CD4-positive, alpha-beta memory T cell (primary cell): ENCODE data around the gene ICOS. TPM values are rescaled to one million over a fixed set of nuclear protein-coding genes. Genes with fewer than 3 reads are reported as not detected.

Experiments
- CTCF ChIA-PET: fragments of 350-600 bp; sonication (Branson Sonifier 250); formaldehyde crosslinking; loops from one replicate; lab custom pipeline; 2021; ENCODE audit warnings: inconsistent platforms; ENCODE audit not compliant: partially characterized antibody; lab: Charles Lee
- POLR2A ChIA-PET: fragments of 350-600 bp; sonication (Branson Sonifier 250); formaldehyde crosslinking; loops from one replicate; lab custom pipeline; 2021; ENCODE audit not compliant: partially characterized antibody; lab: Charles Lee
- DNase-seq, 5 donors: peaks; one replicate each; pipeline versions ENCODE4 v3.0.0 to v3.0.0-alpha.2; 2020 to 2022; ENCODE audit warnings: mixed read lengths in 1 of 5
- H3K27ac ChIP-seq: one replicate; pipeline ENCODE4 v1.7.0; 2013; ENCODE audit warnings: low read depth, low read length
- H3K27me3 ChIP-seq: 2 replicates; pipeline ENCODE4 v1.7.0; 2013; ENCODE audit warnings: mild to moderate bottlenecking, low read length, moderate library complexity; ENCODE audit not compliant: insufficient read depth
- H3K36me3 ChIP-seq: 2 replicates; pipeline ENCODE4 v1.7.0; 2013; ENCODE audit warnings: mild to moderate bottlenecking, low read length, moderate library complexity; ENCODE audit not compliant: insufficient read depth
- H3K4me1 ChIP-seq: 2 replicates; pipeline ENCODE4 v1.7.0; 2013; ENCODE audit warnings: mild to moderate bottlenecking, low read length, moderate library complexity; ENCODE audit not compliant: insufficient read depth
- H3K4me3 ChIP-seq, 2 donors: one replicate each; pipeline ENCODE4 v1.7.0; 2013; ENCODE audit warnings: low read length in 2 of 2, mild to moderate bottlenecking in 1 of 2
- H3K9me3 ChIP-seq, 2 donors: one replicate each; pipeline ENCODE4 v1.7.0; 2013; ENCODE audit warnings: low read length in 2 of 2, control low read depth in 1 of 2; ENCODE audit not compliant: control insufficient read depth in 1 of 2
- H3K27ac Mint-ChIP-seq, 7 donors: one replicate each; pipeline ENCODE4 v1.8.0; 2020 to 2021; ENCODE audit warnings: mixed read lengths in 7 of 7, mild to moderate bottlenecking in 6 of 7, inconsistent platforms in 3 of 7, moderate library complexity in 3 of 7
- H3K27me3 Mint-ChIP-seq, 2 donors: one replicate each; pipeline ENCODE4 v1.8.0; 2020 to 2021; ENCODE audit warnings: mixed read lengths in 2 of 2
- H3K36me3 Mint-ChIP-seq, 2 donors: one replicate each; pipeline ENCODE4 v1.8.0; 2020 to 2021; ENCODE audit warnings: mixed read lengths in 2 of 2, inconsistent platforms in 1 of 2, mild to moderate bottlenecking in 1 of 2
- H3K4me1 Mint-ChIP-seq, 4 donors: one replicate each; pipeline ENCODE4 v1.8.0; 2020 to 2021; ENCODE audit warnings: mixed read lengths in 4 of 4, mild to moderate bottlenecking in 1 of 4
- H3K4me3 Mint-ChIP-seq, 8 donors: one replicate each; pipeline ENCODE4 v1.8.0; 2020 to 2021; ENCODE audit warnings: mixed read lengths in 8 of 8, mild to moderate bottlenecking in 7 of 8, moderate library complexity in 6 of 8, inconsistent platforms in 3 of 8
- H3K9me3 Mint-ChIP-seq, 8 donors: one replicate each; pipeline ENCODE4 v1.8.0; 2020 to 2021; ENCODE audit warnings: mixed read lengths in 8 of 8, mild to moderate bottlenecking in 5 of 8, inconsistent platforms in 3 of 8, moderate library complexity in 1 of 8
- intact Hi-C: fragments of 100-400 bp; cut with micrococcal nuclease; formaldehyde crosslinking; loops from one replicate; pipeline ENCODE4 v1.15.1; 2023
- polyA plus RNA-seq, 2 donors: library from polyadenylated mRNA; unstranded; fragments of 300-500 nt; fragmentation: Illumina TruSeq; gene quantifications; one replicate each; pipeline ENCODE4 v1.2.3, GENCODE V29; 2021
- total RNA-seq, 2 experiments: library from RNA; stranded (reverse); gene quantifications; one replicate each; pipeline ENCODE4 v1.2.3, GENCODE V29; 2021

The ICOS gene
- total and polyA plus RNA-seq, 4 experiments from 2014 or later = 28.1 to 53.2 (median 41.0) TPM

DNA sequence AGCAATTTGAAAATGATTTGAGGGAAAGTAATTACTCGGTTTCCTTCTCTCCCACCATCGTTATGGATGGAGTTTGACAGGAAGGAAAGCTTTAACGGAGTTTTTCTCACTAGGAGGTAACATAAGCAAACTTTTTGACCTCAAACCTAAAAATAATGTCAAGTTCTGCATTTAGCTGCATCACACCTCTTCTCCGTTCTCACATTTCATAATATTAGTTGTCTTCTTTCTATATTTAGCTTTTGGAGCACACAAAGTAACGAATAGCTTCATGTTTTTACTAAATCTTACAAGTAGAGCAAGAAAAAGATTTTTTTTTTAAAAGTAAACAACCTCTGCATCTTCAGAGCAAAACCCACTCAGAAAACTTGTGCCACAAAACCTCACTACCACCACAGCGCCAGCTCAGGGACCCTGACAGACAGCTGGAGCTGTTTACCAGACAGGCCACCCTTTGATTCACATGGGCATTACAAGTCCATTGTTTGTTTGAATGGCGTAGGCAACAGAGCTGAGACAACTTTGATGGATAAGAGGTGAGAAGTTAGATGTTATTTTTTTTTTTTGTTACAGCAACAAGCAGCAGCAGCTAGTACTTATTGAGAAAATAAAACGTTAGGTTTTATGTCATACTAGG, 21.9 kb upstream of the ICOS start:
- no peaks in the 10 kb centered on the region for H3K9me3 ChIP-seq
- POLR2A ChIA-PET = interaction anchor here (0.6 to 1.4 kb wide), 7 partner anchors 28 to 230 kb away, joined by 3 to 5 read pairs (median 3); partner anchors contain the start of gene CTLA4
- no peaks in the 10 kb centered on the region for H3K36me3 Mint-ChIP-seq
- H3K27me3 ChIP-seq = no peaks in the 10 kb centered on the region
- no peak overlapping the region for H3K27ac ChIP-seq
- peak in 2 of 5 donors; percentile 24 to 25 for DNase-seq
- peaks cover 8 to 32% (median 15%) of the 10 kb centered on the region in 4 donors for H3K4me1 Mint-ChIP-seq
- H3K27ac Mint-ChIP-seq = peak overlapping the region in 6 of 7 donors; percentile 49 to 89 (median 54)
- H3K4me1 ChIP-seq = peaks cover 16% of the 10 kb centered on the region
- no peaks in the 10 kb centered on the region for H3K36me3 ChIP-seq
- peak overlapping the region; percentile 60 to 83 (median 68) for H3K4me3 Mint-ChIP-seq
- H3K27me3 Mint-ChIP-seq = no peaks in the 10 kb centered on the region
- CTCF ChIA-PET = interaction anchor here (0.7 to 1.5 kb wide), 9 partner anchors 14 to 455 kb away, joined by 3 to 4 read pairs (median 3); no protein-coding TSS in a partner anchor
- intact Hi-C loops = no loop called here
- peaks cover 0 to 3% (median 0%) of the 10 kb centered on the region in 8 donors for H3K9me3 Mint-ChIP-seq
- H3K4me3 ChIP-seq = no peak overlapping the region

DNA sequence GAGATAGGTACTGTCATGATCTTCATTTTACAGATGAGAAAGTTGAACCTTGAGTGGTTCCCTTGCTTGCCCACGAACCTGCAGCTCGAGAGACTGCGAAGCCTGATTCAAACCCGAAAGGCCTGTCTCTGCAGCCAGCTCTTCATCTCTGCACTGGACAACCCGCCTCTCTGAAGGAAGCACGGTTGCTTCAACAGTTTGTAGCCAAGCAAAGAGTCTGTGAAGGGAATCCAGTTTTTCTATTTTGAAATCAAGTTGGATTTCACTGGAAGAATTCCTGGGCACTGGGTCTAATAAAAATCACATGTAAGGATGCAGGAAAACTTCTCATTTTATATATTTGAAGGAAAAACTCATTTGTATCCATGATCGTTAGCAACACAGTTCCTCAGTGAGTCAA, 21.3 kb upstream of the ICOS start:
- intact Hi-C loops = no loop called here
- H3K27ac Mint-ChIP-seq = peak overlapping the region in 6 of 7 donors; percentile 6 to 66 (median 52)
- no peak for DNase-seq
- no peaks in the 10 kb centered on the region for H3K9me3 ChIP-seq
- H3K4me3 Mint-ChIP-seq = peak overlapping the region; percentile 64 to 83 (median 68)
- H3K27ac ChIP-seq = no peak overlapping the region
- H3K4me1 Mint-ChIP-seq = peaks cover 6 to 27% (median 15%) of the 10 kb centered on the region in 4 donors
- no peaks in the 10 kb centered on the region for H3K36me3 ChIP-seq
- peaks cover 0 to 3% (median 0%) of the 10 kb centered on the region in 8 donors for H3K9me3 Mint-ChIP-seq
- peaks cover 10% of the 10 kb centered on the region for H3K4me1 ChIP-seq
- H3K27me3 ChIP-seq = no peaks in the 10 kb centered on the region
- CTCF ChIA-PET = interaction anchor here (0.8 to 1.5 kb wide), 6 partner anchors 13 to 431 kb away, joined by 3 to 4 read pairs (median 4); no protein-coding TSS in a partner anchor
- POLR2A ChIA-PET = interaction anchor here (0.9 to 1.4 kb wide), 5 partner anchors 45 to 230 kb away, joined by 3 to 5 read pairs (median 3); partner anchors contain the start of gene CTLA4
- H3K27me3 Mint-ChIP-seq = no peaks in the 10 kb centered on the region
- H3K4me3 ChIP-seq = no peak overlapping the region
- no peaks in the 10 kb centered on the region for H3K36me3 Mint-ChIP-seq

DNA sequence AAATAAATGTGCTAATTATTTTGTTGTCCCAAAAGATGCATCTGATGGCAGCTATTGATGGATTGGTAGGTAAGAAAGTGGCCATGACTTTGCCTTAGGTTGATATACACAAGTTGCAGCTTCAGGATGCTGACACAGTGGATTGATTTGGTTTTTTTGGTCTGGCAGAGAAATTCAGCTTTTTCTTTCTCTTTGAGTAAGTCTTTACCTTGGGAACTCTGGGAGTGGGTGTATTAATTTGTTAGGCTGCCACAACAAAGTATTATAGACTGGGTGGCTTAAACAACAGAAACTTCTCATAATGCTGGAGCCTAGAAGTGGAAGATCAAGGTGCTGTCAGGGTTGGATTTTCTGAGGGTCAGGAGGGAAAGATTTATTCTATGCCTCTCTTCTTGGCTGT, 19.8 kb upstream of the ICOS start:
- Histone ChIP-seq H3K4me1 (peaks cover 9% of the 10 kb centered on the region), H3K36me3 (no peaks in the 10 kb centered on the region), H3K9me3 (no peaks in the 10 kb centered on the region), H3K4me3 (no peak overlapping the region), H3K27me3 (no peaks in the 10 kb centered on the region), H3K27ac (no peak overlapping the region)
- no peaks in the 10 kb centered on the region for H3K27me3 Mint-ChIP-seq
- POLR2A ChIA-PET = interaction anchor here (0.6 kb wide), 1 partner anchor 71 kb away, joined by 3 read pairs; no protein-coding TSS in a partner anchor
- CTCF ChIA-PET = interaction anchor here (1.2 kb wide), 1 partner anchor 9 kb away, joined by 3 read pairs; no protein-coding TSS in a partner anchor
- intact Hi-C loops = no loop called here
- no peak for DNase-seq
- no peaks in the 10 kb centered on the region for H3K36me3 Mint-ChIP-seq
- peaks cover 0 to 3% (median 0%) of the 10 kb centered on the region in 8 donors for H3K9me3 Mint-ChIP-seq
- peak overlapping the region in 3 of 7 donors; percentile 5 to 42 (median 9) for H3K27ac Mint-ChIP-seq
- peaks cover 6 to 27% (median 15%) of the 10 kb centered on the region in 4 donors for H3K4me1 Mint-ChIP-seq
- peak overlapping the region in 1 of 8 donors; percentile 3 for H3K4me3 Mint-ChIP-seq

DNA sequence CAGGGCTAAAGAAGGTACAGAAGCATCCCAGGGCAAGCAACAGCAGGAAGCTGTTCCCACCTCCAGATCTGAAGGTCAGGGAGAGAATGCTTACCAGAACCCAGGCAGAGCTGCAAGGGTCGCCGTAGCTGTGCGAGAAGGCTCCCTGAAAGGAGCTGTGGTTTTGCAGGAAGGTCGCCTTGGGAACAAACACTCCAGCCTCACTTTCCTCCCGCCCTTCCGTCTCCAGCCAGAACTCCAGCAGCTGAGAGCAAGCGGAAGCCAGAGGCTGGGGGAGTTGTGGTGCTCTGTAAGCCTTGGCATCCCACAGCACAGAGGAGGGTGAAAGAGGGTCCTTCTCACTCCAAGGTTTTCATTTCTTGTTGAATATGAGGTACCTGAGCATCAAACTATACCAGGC, 18.3 kb upstream of the ICOS start:
- H3K36me3 Mint-ChIP-seq = no peaks in the 10 kb centered on the region
- ChIA-PET CTCF (interaction anchor here (1.5 to 2.6 kb wide), 4 partner anchors 9 to 154 kb away, joined by 5 to 13 read pairs (median 8); no protein-coding TSS in a partner anchor), POLR2A (interaction anchor here (0.6 kb wide), 1 partner anchor 215 kb away, joined by 5 read pairs; no protein-coding TSS in a partner anchor)
- no peak overlapping the region for H3K27ac Mint-ChIP-seq
- Histone ChIP-seq H3K36me3 (no peaks in the 10 kb centered on the region), H3K4me1 (peaks cover 9% of the 10 kb centered on the region), H3K4me3 (no peak overlapping the region), H3K27me3 (no peaks in the 10 kb centered on the region), H3K27ac (no peak overlapping the region), H3K9me3 (no peaks in the 10 kb centered on the region)
- no peak for DNase-seq
- H3K9me3 Mint-ChIP-seq = peaks cover 0 to 3% (median 0%) of the 10 kb centered on the region in 8 donors
- H3K4me3 Mint-ChIP-seq = no peak overlapping the region
- H3K4me1 Mint-ChIP-seq = peaks cover 6 to 27% (median 15%) of the 10 kb centered on the region in 4 donors
- intact Hi-C loops = no loop called here
- no peaks in the 10 kb centered on the region for H3K27me3 Mint-ChIP-seq

DNA sequence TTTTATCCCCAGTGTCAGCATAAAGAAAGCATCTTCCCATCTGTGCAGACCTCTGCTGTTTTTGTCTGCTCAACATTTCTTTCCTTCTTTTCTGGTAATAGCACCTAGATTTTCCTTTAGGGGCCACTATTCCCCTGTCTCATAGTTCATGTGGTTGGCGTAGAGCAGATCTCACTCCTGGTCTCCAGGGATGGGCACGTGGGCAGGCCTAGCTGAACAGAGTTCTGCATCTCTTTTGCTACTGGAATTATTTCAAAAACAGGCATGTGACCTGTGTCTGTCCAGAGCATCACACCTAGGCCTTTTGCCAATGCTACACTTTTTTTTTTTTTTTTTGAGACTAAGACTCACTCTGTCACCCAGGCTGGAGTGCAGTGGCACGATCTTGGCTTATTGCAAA, 17.7 kb upstream of the ICOS start:
- DNase-seq = no peak
- POLR2A ChIA-PET = interaction anchor here (0.6 kb wide), 1 partner anchor 215 kb away, joined by 5 read pairs; no protein-coding TSS in a partner anchor
- no peaks in the 10 kb centered on the region for H3K36me3 Mint-ChIP-seq
- Histone ChIP-seq H3K4me1 (peaks cover 9% of the 10 kb centered on the region), H3K36me3 (no peaks in the 10 kb centered on the region), H3K27ac (no peak overlapping the region), H3K4me3 (no peak overlapping the region), H3K27me3 (no peaks in the 10 kb centered on the region), H3K9me3 (no peaks in the 10 kb centered on the region)
- CTCF ChIA-PET = interaction anchor here (1.0 to 2.6 kb wide), 6 partner anchors 9 to 153 kb away, joined by 3 to 13 read pairs (median 6); no protein-coding TSS in a partner anchor
- peaks cover 6 to 26% (median 14%) of the 10 kb centered on the region in 4 donors for H3K4me1 Mint-ChIP-seq
- intact Hi-C loops = no loop called here
- H3K9me3 Mint-ChIP-seq = peaks cover 0 to 2% (median 0%) of the 10 kb centered on the region in 8 donors
- H3K27ac Mint-ChIP-seq = peak overlapping the region in 1 of 7 donors; percentile 11
- H3K27me3 Mint-ChIP-seq = no peaks in the 10 kb centered on the region
- no peak overlapping the region for H3K4me3 Mint-ChIP-seq

DNA sequence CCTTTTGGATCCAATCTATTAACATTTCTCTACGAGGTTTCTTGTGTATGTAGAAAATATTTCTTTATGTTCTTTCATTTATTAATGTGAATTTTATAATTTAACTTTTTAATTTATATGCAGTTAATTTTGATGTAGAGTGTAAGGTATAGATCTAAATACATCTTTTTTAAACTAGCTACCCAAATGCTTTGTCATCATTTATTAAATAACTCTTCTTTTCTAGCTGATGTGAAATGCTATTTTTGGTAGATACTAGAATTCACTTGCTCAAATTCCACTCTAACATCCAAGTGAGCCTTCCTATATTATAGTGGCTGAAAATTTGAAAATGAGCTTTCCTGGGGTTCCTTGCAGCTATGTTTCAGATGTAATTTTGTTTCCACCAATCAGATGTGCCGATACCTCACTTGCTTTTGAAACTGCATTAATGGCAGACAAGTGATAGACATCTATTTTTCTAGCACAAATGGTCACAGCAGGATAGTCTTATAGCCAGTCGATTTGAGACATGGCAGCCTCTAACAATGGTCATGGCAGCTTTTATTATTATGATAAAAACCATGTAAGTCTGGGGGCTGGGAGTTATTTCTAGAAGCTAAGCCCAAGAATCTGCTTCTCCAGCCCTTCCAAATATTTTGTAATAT, 10.9 kb upstream of the ICOS start:
- H3K36me3 ChIP-seq = no peaks in the 10 kb centered on the region
- peaks cover 1 to 2% of the 10 kb centered on the region in 2 donors for H3K27me3 Mint-ChIP-seq
- no peaks in the 10 kb centered on the region for H3K9me3 Mint-ChIP-seq
- intact Hi-C loops = no loop called here
- H3K4me3 ChIP-seq = no peak overlapping the region
- ChIA-PET CTCF (interaction anchor here (0.8 to 1.6 kb wide), 4 partner anchors 9 to 146 kb away, joined by 3 to 5 read pairs (median 4); no protein-coding TSS in a partner anchor), POLR2A (interaction anchor here (1.1 kb wide), 1 partner anchor 9 kb away, joined by 3 read pairs; no protein-coding TSS in a partner anchor)
- H3K4me1 Mint-ChIP-seq = peaks cover 0 to 11% (median 7%) of the 10 kb centered on the region in 4 donors
- no peaks in the 10 kb centered on the region for H3K9me3 ChIP-seq
- H3K27me3 ChIP-seq = no peaks in the 10 kb centered on the region
- H3K27ac ChIP-seq = no peak overlapping the region
- H3K27ac Mint-ChIP-seq = no peak overlapping the region
- H3K4me1 ChIP-seq = no peaks in the 10 kb centered on the region
- H3K4me3 Mint-ChIP-seq = no peak overlapping the region
- no peaks in the 10 kb centered on the region for H3K36me3 Mint-ChIP-seq
- no peak for DNase-seq
